AG20443 (cell line): Measurements from ENCODE around the gene RNF208.
"Not testable (repeated sequence)": the region's sequence is repeated elsewhere in the genome, so short reads cannot be mapped to it uniquely, and the experiment has no call there.

Experiments used
- DNase-seq: peaks from one replicate; pipeline ENCODE4 v3.0.0; 2012; ENCODE audit warnings: low spot score, mixed read lengths

The RNF208 gene

DNA sequence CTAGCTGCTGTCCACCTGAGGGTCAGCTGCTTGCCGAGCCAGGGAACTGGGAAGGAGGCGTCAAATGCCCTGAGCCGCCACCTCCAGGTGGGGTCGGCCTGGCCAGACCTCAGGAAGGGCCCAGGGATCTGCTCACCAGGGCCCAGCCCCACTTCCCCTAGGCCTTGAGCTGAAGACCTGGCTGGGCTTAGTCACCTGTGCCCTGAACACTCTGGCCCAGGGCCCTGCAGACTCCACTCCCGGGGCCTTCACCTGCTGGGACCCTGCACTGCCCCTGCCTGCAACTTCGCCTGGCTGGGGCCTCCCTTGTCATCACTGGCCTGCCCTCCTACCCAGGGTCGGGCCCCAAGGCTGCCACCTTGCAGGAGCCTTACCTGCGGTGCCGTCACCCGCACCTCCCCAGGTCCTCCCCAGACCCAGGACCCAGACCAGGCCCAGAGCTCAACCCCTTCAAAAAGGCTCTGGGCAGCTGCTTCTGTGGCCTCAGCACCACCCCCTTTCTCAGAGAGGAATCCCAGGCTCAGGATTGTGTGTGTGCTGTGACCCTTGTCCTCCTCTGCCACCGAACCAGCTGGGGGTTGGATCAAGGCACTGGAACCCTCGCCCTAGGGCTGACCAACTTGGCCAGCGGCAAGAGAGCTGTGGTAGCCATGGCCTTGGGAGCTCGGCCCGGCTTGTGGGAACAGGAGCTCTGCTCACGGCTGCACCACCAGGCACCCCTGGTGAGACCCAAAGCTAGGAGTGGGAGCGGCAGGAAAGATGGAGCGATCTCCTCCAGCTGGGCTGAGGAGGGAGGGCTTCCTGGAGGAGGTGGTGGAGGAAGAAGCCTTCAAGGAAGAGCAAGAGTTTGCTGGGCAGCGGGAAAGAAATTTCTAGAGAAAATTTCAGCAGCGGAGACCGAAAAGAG lies 31.9 kb upstream of the RNF208 start:
- DNase-seq, result no peak

- no peak for DNase-seq
Observed at GRCh38 chr9:137252555-137253506, 30.8 kb upstream of the RNF208 start.

- DNase-seq, result no peak
Observed at GRCh38 chr9:137251490-137252268, 29.6 kb upstream of the RNF208 start.

GRCh38 chr9:137251194-137251461 lies 29.1 kb upstream of the RNF208 start, which contains the start of gene STPG3:
TSS of gene STPG3 (plus strand) at chr9:137251286. CDS start at chr9:137251287, 1 bp downstream.
- no peak for DNase-seq

GRCh38 chr9:137250329-137251193 lies 28.5 kb upstream of the RNF208 start:
- DNase-seq, result no peak

- no peak for DNase-seq
Observed at GRCh38 chr9:137247916-137248175, 25.8 kb upstream of the RNF208 start.

DNA sequence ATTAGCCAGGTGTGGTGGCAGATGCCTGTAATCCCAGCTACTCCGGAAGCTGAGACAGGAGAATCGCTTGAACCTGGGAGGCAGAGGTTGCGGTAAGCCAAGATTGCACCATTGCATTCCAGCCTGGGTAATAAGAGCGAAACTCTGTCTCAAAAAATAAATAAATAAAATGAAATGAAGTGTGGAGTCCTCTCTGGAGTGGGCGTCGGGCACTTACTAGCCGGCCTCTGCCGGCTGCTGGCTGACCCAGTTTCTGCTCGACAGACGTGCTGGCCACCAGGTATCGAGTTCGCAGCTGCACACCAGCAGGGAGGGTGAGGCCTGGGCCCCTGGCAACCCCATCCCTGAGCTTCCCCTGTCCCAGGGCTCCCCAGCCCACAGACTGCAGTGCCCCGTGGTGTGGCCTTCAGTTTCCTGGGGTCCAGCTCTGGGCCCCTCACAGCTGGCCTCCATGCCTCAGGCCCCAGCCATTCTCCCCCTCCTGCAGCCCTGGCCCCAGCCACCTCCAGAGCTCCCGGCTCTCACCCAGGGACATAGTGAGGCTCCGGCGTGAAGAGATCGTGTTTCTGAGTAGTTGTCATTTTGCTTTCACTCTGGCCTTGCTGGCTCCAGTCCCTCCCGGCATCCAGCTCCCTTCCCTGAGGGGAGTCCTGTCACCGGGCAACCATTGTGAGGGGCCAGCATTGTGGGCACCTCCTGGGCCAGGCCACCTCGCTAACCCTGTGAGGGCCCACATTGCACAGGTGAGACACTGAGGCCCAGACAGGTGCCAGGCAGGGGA lies 25.3 kb upstream of the RNF208 start:
- DNase-seq, result no peak

DNA sequence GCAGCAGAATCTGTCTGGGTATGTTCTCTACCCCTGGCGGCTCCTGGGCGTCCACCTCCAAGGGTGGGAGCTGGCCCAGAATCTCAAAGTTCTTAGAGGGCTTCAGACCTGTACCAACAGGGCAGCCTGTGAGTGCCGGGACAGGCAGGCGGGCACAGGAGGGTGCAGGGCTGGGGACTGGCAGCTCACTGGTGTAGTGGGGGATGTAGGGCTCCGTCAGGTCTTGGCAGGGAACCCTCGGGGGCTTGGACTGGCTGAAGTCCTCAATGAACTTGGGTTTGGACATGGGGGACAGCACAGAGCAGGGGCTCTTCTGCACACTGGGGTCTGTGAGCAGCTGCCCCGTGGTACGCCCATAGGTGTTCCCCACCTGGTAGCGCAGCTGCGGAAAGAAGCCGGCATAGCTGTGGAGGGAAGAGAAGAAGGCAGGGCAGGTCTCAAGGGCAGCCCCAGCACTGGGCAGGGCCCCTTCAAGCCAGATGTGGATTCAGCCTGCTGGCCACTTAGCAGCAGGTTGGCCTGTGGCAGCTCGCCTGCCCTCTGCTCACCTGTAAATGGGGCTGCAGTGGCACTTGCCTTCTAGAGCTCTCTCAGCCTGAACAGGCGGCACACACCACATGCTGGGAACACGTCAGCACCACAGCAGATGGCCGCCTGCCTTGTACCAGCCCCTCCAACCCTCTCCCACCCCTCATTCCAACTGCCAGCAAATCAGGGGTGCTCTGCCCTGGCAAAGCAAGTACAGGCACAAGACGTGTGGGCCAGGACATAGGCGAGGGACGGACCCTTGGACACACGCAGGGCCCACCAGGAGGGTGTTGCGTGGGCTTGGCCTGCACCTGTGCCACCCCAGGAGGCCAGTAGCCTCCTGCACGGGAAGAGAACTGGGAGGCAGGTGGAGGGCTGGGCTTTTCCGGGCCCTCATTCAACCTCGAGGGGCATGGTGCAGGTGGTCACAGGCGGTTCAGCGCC lies 23.7 kb upstream of the RNF208 start:
- DNase-seq, result no peak

- no peak for DNase-seq
Observed at GRCh38 chr9:137244486-137245449, 22.7 kb upstream of the RNF208 start.

DNA sequence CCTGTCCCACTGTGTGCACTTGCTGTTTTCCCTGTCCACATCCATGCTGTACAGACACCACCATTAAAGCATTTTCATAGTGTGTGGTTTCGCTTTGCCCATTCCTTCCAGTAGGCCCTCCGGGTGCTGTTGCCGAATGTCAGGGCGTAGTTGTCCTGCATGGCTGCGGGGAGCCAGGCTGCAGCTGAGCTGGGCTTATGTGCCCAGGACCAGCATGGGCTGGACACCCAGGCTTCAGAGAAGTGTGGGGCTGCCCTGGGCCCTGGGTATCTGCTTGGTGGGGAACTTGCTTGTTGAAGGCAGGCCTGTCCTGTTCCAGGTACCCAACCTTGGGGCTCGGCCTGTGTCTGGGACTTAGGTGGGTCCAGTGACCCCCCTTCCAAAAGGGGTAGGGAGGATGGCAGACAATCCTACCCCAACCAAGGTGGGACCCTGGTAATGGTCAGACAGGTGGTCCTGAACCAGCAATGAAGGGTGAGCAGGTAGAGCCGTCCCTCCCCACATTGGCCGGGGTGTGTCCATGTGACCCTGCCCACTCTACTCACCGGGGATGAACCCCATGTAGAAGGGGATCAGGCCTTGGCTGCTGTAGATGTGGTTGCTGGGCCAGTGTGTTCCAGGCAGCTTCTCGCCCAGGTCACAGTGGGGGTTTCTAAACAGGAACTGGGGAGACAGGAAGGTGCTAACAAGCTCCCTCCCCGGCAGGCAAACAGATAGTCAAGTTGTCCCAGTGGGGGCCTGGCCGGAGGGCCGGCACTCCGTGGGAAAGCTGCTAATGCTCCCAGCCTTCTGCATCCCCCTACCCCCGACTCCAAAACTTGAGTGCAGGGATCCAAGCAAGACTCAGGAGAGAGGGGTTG lies 21.8 kb upstream of the RNF208 start:
- DNase-seq, result no peak

- DNase-seq, result not testable (repeated sequence)
Observed at GRCh38 chr9:137243266-137243625, 21.2 kb upstream of the RNF208 start.

DNA sequence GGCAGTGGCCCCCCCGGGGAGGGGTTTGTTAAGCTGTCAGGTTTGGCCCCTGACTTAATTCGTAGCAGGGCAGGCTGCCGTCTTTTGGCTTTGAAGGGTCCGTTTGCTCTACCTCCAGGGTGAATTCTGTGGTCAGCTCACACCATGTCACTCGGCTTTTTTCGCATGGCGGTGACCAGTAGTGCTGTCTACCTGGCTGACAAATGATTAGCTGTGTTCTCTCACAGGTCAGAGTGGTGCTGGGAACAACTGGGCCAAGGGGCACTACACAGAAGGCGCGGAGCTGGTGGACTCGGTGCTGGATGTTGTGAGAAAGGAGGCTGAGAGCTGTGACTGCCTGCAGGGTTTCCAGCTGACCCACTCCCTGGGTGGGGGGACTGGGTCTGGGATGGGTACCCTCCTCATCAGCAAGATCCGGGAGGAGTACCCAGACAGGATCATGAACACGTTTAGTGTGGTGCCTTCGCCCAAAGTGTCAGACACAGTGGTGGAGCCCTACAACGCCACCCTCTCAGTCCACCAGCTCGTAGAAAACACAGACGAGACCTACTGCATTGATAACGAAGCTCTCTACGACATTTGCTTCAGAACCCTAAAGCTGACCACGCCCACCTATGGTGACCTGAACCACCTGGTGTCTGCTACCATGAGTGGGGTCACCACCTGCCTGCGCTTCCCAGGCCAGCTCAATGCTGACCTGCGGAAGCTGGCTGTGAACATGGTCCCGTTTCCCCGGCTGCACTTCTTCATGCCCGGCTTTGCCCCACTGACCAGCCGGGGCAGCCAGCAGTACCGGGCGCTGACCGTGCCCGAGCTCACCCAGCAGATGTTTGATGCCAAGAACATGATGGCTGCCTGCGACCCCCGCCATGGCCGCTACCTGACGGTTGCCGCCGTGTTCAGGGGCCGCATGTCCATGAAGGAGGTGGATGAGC lies 20.5 kb upstream of the RNF208 start:
- no peak for DNase-seq

DNA sequence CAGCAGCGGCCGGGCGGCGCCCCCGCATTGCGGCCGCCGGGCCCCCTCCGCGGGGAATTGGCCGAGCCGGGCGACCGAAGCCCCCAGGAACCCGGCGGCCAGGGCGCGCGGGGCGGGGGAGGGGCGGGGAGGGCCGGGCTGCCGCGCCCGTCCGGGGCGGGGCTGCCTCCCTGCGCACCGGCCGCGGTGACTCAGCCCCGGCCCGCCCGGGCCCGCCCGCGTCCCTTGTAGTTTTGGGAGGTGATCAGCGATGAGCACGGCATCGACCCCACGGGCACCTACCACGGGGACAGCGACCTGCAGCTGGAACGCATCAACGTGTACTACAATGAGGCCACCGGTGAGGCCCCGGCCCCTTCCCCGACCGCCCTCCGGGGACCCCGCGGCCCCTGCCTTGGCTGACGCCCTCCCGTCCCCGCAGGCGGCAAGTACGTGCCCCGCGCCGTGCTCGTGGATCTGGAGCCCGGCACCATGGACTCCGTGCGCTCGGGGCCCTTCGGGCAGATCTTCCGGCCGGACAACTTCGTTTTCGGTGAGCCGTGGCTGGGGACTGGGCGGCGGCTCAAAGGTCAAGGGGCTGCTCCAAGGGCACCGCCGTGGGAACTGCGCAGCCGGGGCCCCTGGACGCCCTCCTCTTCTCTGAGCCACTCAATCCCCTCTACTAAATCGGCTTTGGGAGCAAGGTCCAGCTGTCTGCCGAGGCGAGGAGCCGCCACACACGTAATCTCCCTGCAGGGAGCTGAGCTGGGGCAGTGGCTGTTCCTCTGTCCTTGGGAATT lies 19.6 kb upstream of the RNF208 start:
- DNase-seq, result peak; percentile 88

DNA sequence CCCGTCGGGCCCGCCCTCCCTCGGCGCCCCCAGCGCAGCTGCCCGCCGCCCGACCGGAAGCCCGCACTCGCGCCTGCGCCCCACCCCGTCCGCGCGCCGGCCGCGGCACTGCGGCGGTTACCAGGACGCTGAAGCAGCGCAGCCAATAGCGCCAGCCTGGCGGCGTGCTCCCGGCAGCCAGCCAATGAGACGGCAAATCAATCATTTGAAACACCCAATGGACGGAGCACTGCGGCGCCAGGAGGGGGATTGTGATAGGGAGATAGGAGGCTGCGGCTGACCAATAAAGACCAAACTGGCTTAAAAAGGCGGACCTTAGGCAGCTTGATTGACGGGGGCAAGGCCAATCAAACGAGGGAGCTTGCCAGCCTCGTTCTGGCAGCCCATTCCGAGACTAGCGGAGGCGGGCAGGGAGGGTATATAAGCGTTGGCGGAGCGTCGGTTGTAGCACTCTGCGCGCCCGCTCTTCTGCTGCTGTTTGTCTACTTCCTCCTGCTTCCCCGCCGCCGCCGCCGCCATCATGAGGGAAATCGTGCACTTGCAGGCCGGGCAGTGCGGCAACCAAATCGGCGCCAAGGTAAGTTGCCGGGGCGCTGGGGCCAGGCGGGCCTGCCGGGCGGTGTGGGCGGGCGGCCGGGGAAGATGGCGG lies 18.9 kb upstream of the RNF208 start, which contains the start of gene TUBB4B:
TUBB4B (plus strand) TSS at position 447 of the 649 bp plus-strand sequence; CDS start at position 521, 74 bp downstream.
- DNase-seq, result peak; percentile 98
